Activated naive CD8-positive, alpha-beta T cell treated with anti-CD3 and anti-CD28 coated beads, Interleukin-2, amount 50 U/mL, for 24 hours (primary cell): ENCODE results near the gene UBE4B.

Experiments used
- ATAC-seq: fragments of 150-1000 bp; cut with Tn5 transposase; one replicate; pipeline ENCODE4 v1.10.0; 2021
- DNase-seq: peaks from one replicate; pipeline ENCODE4 v3.0.0; 2021
- H3K27ac Mint-ChIP-seq: one replicate; pipeline ENCODE4 v1.8.0; 2021; ENCODE audit warnings: mild to moderate bottlenecking, mixed read lengths
- H3K27me3 Mint-ChIP-seq: one replicate; pipeline ENCODE4 v1.8.0; 2021; ENCODE audit warnings: mixed read lengths
- H3K36me3 Mint-ChIP-seq: one replicate; pipeline ENCODE4 v1.8.0; 2021; ENCODE audit warnings: low read depth, mixed read lengths
- H3K4me1 Mint-ChIP-seq: one replicate; pipeline ENCODE4 v1.8.0; 2021; ENCODE audit warnings: mixed read lengths
- H3K4me3 Mint-ChIP-seq: one replicate; pipeline ENCODE4 v1.8.0; 2021; ENCODE audit warnings: mild to moderate bottlenecking, moderate library complexity, mixed read lengths
- H3K9me3 Mint-ChIP-seq: one replicate; pipeline ENCODE4 v1.8.0; 2021; ENCODE audit warnings: mixed read lengths

Gene UBE4B

GRCh38 chr1:10177876-10178275 is 145.1 kb downstream of the UBE4B start:
- DNase-seq (no peak), ATAC-seq (no peak)
- Mint-ChIP-seq H3K27me3 (no peaks in the 10 kb centered on the region), H3K36me3 (peaks cover 24% of the 10 kb centered on the region), H3K4me1 (peaks cover 3% of the 10 kb centered on the region), H3K27ac (no peak overlapping the region), H3K9me3 (peaks cover 7% of the 10 kb centered on the region), H3K4me3 (no peak overlapping the region)

- DNase-seq = no peak
- H3K27ac Mint-ChIP-seq = no peak overlapping the region
- H3K9me3 Mint-ChIP-seq = peaks cover 7% of the 10 kb centered on the region
- no peak for ATAC-seq
- H3K27me3 Mint-ChIP-seq = no peaks in the 10 kb centered on the region
- H3K4me3 Mint-ChIP-seq = no peak overlapping the region
- peaks cover 2% of the 10 kb centered on the region for H3K4me1 Mint-ChIP-seq
- peaks cover 22% of the 10 kb centered on the region for H3K36me3 Mint-ChIP-seq
Measured at GRCh38 chr1:10178597-10179405, 146.0 kb downstream of the UBE4B start.

GRCh38 chr1:10179406-10180091 is 146.8 kb downstream of the UBE4B start:
- H3K27me3 Mint-ChIP-seq = no peaks in the 10 kb centered on the region
- H3K36me3 Mint-ChIP-seq = peaks cover 19% of the 10 kb centered on the region
- no peak overlapping the region for H3K4me3 Mint-ChIP-seq
- no peak overlapping the region for H3K27ac Mint-ChIP-seq
- peaks cover 7% of the 10 kb centered on the region for H3K9me3 Mint-ChIP-seq
- no peaks in the 10 kb centered on the region for H3K4me1 Mint-ChIP-seq
- ATAC-seq (no peak), DNase-seq (no peak)

GRCh38 chr1:10181154-10181553 is 148.4 kb downstream of the UBE4B start:
- H3K36me3 Mint-ChIP-seq = peaks cover 10% of the 10 kb centered on the region
- peaks cover under 1% of the 10 kb centered on the region for H3K9me3 Mint-ChIP-seq
- H3K4me3 Mint-ChIP-seq = no peak overlapping the region
- H3K27ac Mint-ChIP-seq = no peak overlapping the region
- DNase-seq (no peak), ATAC-seq (no peak)
- H3K27me3 Mint-ChIP-seq = no peaks in the 10 kb centered on the region
- H3K4me1 Mint-ChIP-seq = no peaks in the 10 kb centered on the region

GRCh38 chr1:10185759-10186158 is 153.0 kb downstream of the UBE4B start:
- Mint-ChIP-seq H3K27me3 (no peaks in the 10 kb centered on the region), H3K9me3 (peaks cover 3% of the 10 kb centered on the region), H3K36me3 (peaks cover 1% of the 10 kb centered on the region), H3K4me3 (no peak overlapping the region), H3K4me1 (no peaks in the 10 kb centered on the region), H3K27ac (no peak overlapping the region)
- DNase-seq = no peak
- ATAC-seq = no peak

- no peaks in the 10 kb centered on the region for H3K27me3 Mint-ChIP-seq
- H3K9me3 Mint-ChIP-seq = peaks cover 3% of the 10 kb centered on the region
- H3K36me3 Mint-ChIP-seq = peaks cover 1% of the 10 kb centered on the region
- H3K4me1 Mint-ChIP-seq = no peaks in the 10 kb centered on the region
- peak; percentile 10 for ATAC-seq
- no peak overlapping the region for H3K4me3 Mint-ChIP-seq
- no peak for DNase-seq
- no peak overlapping the region for H3K27ac Mint-ChIP-seq
Measured at GRCh38 chr1:10186331-10187025, 153.7 kb downstream of the UBE4B start.

- no peaks in the 10 kb centered on the region for H3K4me1 Mint-ChIP-seq
- H3K27me3 Mint-ChIP-seq = no peaks in the 10 kb centered on the region
- peaks cover 3% of the 10 kb centered on the region for H3K9me3 Mint-ChIP-seq
- ATAC-seq (peak; percentile 20), DNase-seq (no peak)
- peaks cover 1% of the 10 kb centered on the region for H3K36me3 Mint-ChIP-seq
- H3K4me3 Mint-ChIP-seq = no peak overlapping the region
- H3K27ac Mint-ChIP-seq = no peak overlapping the region
Measured at GRCh38 chr1:10187026-10187334, 154.2 kb downstream of the UBE4B start.

GRCh38 chr1:10188133-10188650 is 155.4 kb downstream of the UBE4B start:
- no peaks in the 10 kb centered on the region for H3K27me3 Mint-ChIP-seq
- no peak overlapping the region for H3K27ac Mint-ChIP-seq
- ATAC-seq (no peak), DNase-seq (no peak)
- H3K9me3 Mint-ChIP-seq = peaks cover 3% of the 10 kb centered on the region
- no peak overlapping the region for H3K4me3 Mint-ChIP-seq
- H3K4me1 Mint-ChIP-seq = no peaks in the 10 kb centered on the region
- peaks cover 1% of the 10 kb centered on the region for H3K36me3 Mint-ChIP-seq

GRCh38 chr1:10189659-10190058 is 156.9 kb downstream of the UBE4B start:
- peaks cover 1% of the 10 kb centered on the region for H3K36me3 Mint-ChIP-seq
- no peaks in the 10 kb centered on the region for H3K27me3 Mint-ChIP-seq
- H3K4me3 Mint-ChIP-seq = no peak overlapping the region
- no peak for DNase-seq
- no peak overlapping the region for H3K27ac Mint-ChIP-seq
- H3K9me3 Mint-ChIP-seq = peaks cover 3% of the 10 kb centered on the region
- no peak for ATAC-seq
- no peaks in the 10 kb centered on the region for H3K4me1 Mint-ChIP-seq

GRCh38 chr1:10192263-10192662 is 159.5 kb downstream of the UBE4B start:
- Mint-ChIP-seq H3K4me3 (no peak overlapping the region), H3K9me3 (peaks cover 3% of the 10 kb centered on the region), H3K4me1 (no peaks in the 10 kb centered on the region), H3K27ac (no peak overlapping the region), H3K36me3 (no peaks in the 10 kb centered on the region), H3K27me3 (peaks cover 5% of the 10 kb centered on the region)
- DNase-seq (no peak), ATAC-seq (no peak)

GRCh38 chr1:10193288-10193687 is 160.5 kb downstream of the UBE4B start:
- peaks cover 10% of the 10 kb centered on the region for H3K27me3 Mint-ChIP-seq
- no peak overlapping the region for H3K4me3 Mint-ChIP-seq
- H3K36me3 Mint-ChIP-seq = no peaks in the 10 kb centered on the region
- H3K27ac Mint-ChIP-seq = no peak overlapping the region
- ATAC-seq = no peak
- H3K4me1 Mint-ChIP-seq = no peaks in the 10 kb centered on the region
- DNase-seq = no peak
- H3K9me3 Mint-ChIP-seq = peaks cover 1% of the 10 kb centered on the region

- Mint-ChIP-seq H3K4me3 (no peak overlapping the region), H3K9me3 (no peaks in the 10 kb centered on the region), H3K36me3 (no peaks in the 10 kb centered on the region), H3K4me1 (no peaks in the 10 kb centered on the region), H3K27ac (no peak overlapping the region), H3K27me3 (peaks cover 13% of the 10 kb centered on the region)
- no peak for ATAC-seq
- no peak for DNase-seq
Measured at GRCh38 chr1:10195570-10195969, 162.8 kb downstream of the UBE4B start.

- H3K9me3 Mint-ChIP-seq = no peaks in the 10 kb centered on the region
- H3K27me3 Mint-ChIP-seq = peaks cover 17% of the 10 kb centered on the region
Measured at GRCh38 chr1:10196976-10197375, 164.2 kb downstream of the UBE4B start.

GRCh38 chr1:10200620-10201019 is 167.9 kb downstream of the UBE4B start:
- H3K9me3 Mint-ChIP-seq = no peaks in the 10 kb centered on the region

More at GRCh38 chr1:10196976-10197375, 164.2 kb downstream of the UBE4B start:
- Mint-ChIP-seq H3K27ac (no peak overlapping the region), H3K36me3 (no peaks in the 10 kb centered on the region), H3K4me1 (no peaks in the 10 kb centered on the region), H3K4me3 (no peak overlapping the region)
- ATAC-seq (no peak), DNase-seq (no peak)

More at GRCh38 chr1:10200620-10201019, 167.9 kb downstream of the UBE4B start:
- no peaks in the 10 kb centered on the region for H3K36me3 Mint-ChIP-seq
- DNase-seq = no peak
- no peak overlapping the region for H3K4me3 Mint-ChIP-seq
- no peaks in the 10 kb centered on the region for H3K4me1 Mint-ChIP-seq
- H3K27ac Mint-ChIP-seq = no peak overlapping the region
- ATAC-seq = no peak
- peaks cover 16% of the 10 kb centered on the region for H3K27me3 Mint-ChIP-seq
